ENCODE results near the gene UBE2R2. TPM values are rescaled to one million over a fixed set of nuclear protein-coding genes. Genes with fewer than 3 reads are reported as not detected.

The UBE2R2 gene
- total and polyA plus RNA-seq, 2 donors (not counting 3 experiments of a cell fraction or from before 2014, with no cell fraction given) = 23.9 to 54.3 TPM

DNA sequence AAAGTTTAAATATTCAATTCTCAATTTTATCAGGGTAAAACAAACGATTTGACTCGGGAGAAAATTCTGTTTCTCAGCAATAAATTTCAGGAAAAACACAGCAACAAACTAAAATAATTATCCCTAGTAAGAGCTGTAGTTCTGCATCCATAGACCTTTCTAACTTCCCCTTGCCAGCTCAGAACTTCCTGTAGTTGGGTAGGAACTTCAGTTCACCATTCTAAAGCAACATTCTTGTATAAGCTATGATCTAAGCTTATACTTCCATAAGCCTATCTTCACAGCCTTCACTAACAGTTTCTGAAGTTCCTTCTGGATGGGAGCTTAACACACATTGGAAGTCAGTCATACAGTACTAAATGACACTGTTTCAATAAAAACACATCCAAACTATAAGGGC lies 135.1 kb downstream of the UBE2R2 start:
- no peaks in the 10 kb centered on the region for H3K9me3 ChIP-seq (replicated peaks; ENCODE audit: control insufficient read depth, insufficient read depth, low read length)
- H3K79me2 ChIP-seq (ENCODE audit: control insufficient read depth, insufficient read depth, low read length) = peaks cover 17% of the 10 kb centered on the region
- H4K20me1 ChIP-seq (replicated peaks; ENCODE audit: control insufficient read depth, extremely low read depth, insufficient read depth, low read length) = no peaks in the 10 kb centered on the region
- no peak overlapping the region for H2AFZ ChIP-seq (ENCODE audit: low read depth, low read length)
- H3K4me3 ChIP-seq (replicated peaks in 1 of 3; ENCODE audit: insufficient read depth in 1 of 3, low read depth in 1 of 3, low read length in 3 of 3) = no peak overlapping the region
- peaks cover 9 to 10% of the 10 kb centered on the region in 2 experiments for H3K36me3 ChIP-seq (ENCODE audit: control insufficient read depth in 2 of 2, extremely low read depth in 1 of 2, insufficient read depth in 2 of 2, low read length in 2 of 2)
- H3K4me2 ChIP-seq (ENCODE audit: insufficient read depth, low read length) = peak overlapping the region; percentile 2
- CTCF ChIA-PET = interaction anchor here (0.6 to 1.5 kb wide), 11 partner anchors 9 to 385 kb away, joined by 3 to 6 read pairs (median 3); no protein-coding TSS in a partner anchor
- dilution Hi-C loops (cut with MboI; ENCODE audit: extremely low pct_ligation_motif_present, low sequenced_read_pairs) = no loop called here
- H3K9ac ChIP-seq (replicated peaks; ENCODE audit: extremely low read depth, insufficient read depth, low read length) = no peak overlapping the region
- TF ChIP-seq FOS (IDR thresholded peaks at IDR 0.05; ENCODE audit: borderline replicate concordance, insufficient read depth, low read length) = no peak
- no peak for TF ChIP-seq POLR2A (IDR thresholded peaks at IDR 0.05; ENCODE audit: low read depth, low read length)
- no peak for TF ChIP-seq MYC (IDR thresholded peaks at IDR 0.05; ENCODE audit: low read depth, low read length)
- TF ChIP-seq GATA2 (IDR thresholded peaks at IDR 0.05; ENCODE audit: insufficient read depth, insufficient read length, low read depth, low read length) = no peak
- TF ChIP-seq MAX (IDR thresholded peaks at IDR 0.05; ENCODE audit: insufficient read depth, insufficient read length) = no peak
- no peak for TF ChIP-seq CTCF (IDR thresholded peaks at IDR 0.05; ENCODE audit: extremely low read depth in 1 of 2, insufficient read depth in 1 of 2, low read depth in 1 of 2, low read length in 2 of 2)
- no peak for TF ChIP-seq JUN (IDR thresholded peaks at IDR 0.05; ENCODE audit: borderline replicate concordance, insufficient read depth, insufficient read length, low read depth)
- no peak for TF ChIP-seq EZH2 (IDR thresholded peaks at IDR 0.05; ENCODE audit: borderline replicate concordance, low read depth, low read length, severe bottlenecking)
- no peak for TF ChIP-seq POLR2AphosphoS5 (IDR thresholded peaks at IDR 0.05; ENCODE audit: insufficient read depth, low read depth, low read length)
- POLR2A ChIA-PET = no interaction called here
- FAIRE-seq (peak; percentile 40), DNase-seq (ENCODE audit: low read depth, low spot score) (peak; percentile 38)
- no peaks in the 10 kb centered on the region for H3K27me3 ChIP-seq (ENCODE audit: control insufficient read depth in 2 of 2, insufficient read depth in 2 of 2, low read length in 2 of 2)
- no peak overlapping the region for H3K27ac ChIP-seq (ENCODE audit: insufficient read depth, low read depth, low read length)
- intact Hi-C loops (cut with micrococcal nuclease) = no loop called here
- H3K9me1 ChIP-seq (replicated peaks; ENCODE audit: control insufficient read depth, extremely low read depth, insufficient read depth, low read length) = no peaks in the 10 kb centered on the region
- peaks cover 21% of the 10 kb centered on the region for H3K4me1 ChIP-seq (ENCODE audit: control insufficient read depth, extremely low read depth, insufficient read depth, low read length)
- no TSS peak for BruUV-seq (replicated peaks)
